ENCODE results near the gene KATNAL1.

KATNAL1 gene

DNA sequence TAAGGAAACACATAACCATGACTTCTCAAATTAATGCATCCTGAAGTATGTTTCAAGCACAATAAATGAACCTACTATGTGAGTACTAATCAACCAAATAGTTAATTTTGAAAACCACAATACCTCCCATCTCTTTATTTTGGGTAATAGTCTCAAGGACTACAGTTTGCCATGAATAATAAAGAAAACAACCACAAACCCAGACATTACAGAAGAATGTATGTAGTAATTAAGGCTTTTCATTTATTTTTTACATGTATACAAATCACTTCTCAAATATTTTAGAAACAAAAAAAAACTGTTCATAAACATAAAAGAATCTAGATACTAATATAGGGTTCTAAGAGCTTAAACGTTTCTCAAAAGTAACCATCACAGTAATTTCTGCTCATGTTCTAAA, 6.8 kb downstream of the KATNAL1 start:
- in situ Hi-C loops (cut with MboI; ENCODE audit: low sequenced_read_pairs, unreplicated experiment) = no loop called here
- TF ChIP-seq, protein P1, sequence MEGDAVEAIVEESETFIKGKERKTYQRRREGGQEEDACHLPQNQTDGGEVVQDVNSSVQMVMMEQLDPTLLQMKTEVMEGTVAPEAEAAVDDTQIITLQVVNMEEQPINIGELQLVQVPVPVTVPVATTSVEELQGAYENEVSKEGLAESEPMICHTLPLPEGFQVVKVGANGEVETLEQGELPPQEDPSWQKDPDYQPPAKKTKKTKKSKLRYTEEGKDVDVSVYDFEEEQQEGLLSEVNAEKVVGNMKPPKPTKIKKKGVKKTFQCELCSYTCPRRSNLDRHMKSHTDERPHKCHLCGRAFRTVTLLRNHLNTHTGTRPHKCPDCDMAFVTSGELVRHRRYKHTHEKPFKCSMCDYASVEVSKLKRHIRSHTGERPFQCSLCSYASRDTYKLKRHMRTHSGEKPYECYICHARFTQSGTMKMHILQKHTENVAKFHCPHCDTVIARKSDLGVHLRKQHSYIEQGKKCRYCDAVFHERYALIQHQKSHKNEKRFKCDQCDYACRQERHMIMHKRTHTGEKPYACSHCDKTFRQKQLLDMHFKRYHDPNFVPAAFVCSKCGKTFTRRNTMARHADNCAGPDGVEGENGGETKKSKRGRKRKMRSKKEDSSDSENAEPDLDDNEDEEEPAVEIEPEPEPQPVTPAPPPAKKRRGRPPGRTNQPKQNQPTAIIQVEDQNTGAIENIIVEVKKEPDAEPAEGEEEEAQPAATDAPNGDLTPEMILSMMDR (IDR thresholded peaks at IDR 0.05; ENCODE audit: borderline replicate concordance, control extremely low read depth, extremely low read depth, insufficient read depth, missing control alignments) = no peak
- DNase-seq (ENCODE audit: low spot score) = no peak

DNA sequence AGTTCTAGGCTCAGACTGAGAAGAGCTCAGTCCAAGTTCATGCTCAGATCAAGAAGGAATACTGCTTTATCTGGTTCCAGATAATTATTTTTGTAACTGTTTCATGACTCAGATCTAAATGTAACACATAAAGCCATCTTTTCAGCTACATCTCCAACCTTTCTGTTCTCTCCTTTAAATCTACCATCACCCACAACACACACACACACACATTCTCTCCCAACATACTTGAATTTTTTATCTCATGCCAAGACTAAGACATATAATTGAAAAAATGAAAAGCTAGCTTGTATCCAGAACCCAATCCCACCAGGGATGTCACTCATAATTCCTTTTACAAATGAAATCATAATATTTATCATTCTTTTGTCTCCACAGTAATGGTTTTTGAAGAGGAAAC, 7.6 kb downstream of the KATNAL1 start:
- in situ Hi-C loops (cut with MboI; ENCODE audit: low sequenced_read_pairs, unreplicated experiment) = no loop called here
- TF ChIP-seq, protein P1 (IDR thresholded peaks at IDR 0.05; ENCODE audit: borderline replicate concordance, control extremely low read depth, extremely low read depth, insufficient read depth, missing control alignments) = no peak
- DNase-seq (ENCODE audit: low spot score) = no peak

DNA sequence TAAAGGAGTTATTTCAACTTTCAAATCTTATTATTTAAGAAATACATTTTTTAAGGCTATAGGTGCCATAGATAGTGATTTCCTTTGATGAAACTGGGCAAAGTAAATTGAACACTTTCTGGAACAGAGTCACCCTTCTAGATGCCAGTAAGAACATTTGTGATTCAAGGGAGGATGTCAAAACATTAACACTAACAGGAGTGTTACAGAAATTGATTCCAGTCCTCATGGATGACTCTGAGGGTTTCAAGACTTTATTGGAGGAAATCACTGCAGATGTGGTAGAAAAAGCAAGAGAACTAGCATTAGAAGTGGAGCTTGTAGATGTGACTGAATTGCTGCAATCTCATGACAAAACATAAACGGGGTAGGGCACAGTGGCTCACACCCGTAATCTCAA, 12.2 kb downstream of the KATNAL1 start:
- TF ChIP-seq, protein P1 (IDR thresholded peaks at IDR 0.05; ENCODE audit: borderline replicate concordance, control extremely low read depth, extremely low read depth, insufficient read depth, missing control alignments) = no peak
- in situ Hi-C loops (cut with MboI; ENCODE audit: low sequenced_read_pairs, unreplicated experiment) = no loop called here
- DNase-seq (ENCODE audit: low spot score) = no peak

DNA sequence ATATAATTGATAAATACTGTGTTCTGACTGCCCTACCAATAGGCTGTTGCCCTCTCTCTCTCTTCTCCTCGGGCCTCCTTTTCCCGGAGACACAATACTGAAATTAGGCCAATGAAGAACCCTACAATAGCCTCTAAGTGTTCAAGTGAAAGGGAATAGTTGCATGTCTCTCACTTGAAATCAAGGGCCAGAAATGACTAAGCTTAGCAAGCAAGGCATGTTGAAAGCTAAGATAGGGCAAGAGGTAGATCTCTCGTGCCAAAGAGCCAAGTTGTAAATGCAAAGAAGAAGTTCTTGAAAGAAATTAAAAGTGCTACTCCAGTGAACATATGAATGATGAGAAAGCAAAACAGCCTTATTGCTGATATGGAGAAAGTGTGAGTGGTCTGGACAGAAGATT, 13.3 kb downstream of the KATNAL1 start:
- TF ChIP-seq, protein P1 (IDR thresholded peaks at IDR 0.05; ENCODE audit: borderline replicate concordance, control extremely low read depth, extremely low read depth, insufficient read depth, missing control alignments) = no peak
- no peak for DNase-seq (ENCODE audit: low spot score)
- in situ Hi-C loops (cut with MboI; ENCODE audit: low sequenced_read_pairs, unreplicated experiment) = no loop called here

DNA sequence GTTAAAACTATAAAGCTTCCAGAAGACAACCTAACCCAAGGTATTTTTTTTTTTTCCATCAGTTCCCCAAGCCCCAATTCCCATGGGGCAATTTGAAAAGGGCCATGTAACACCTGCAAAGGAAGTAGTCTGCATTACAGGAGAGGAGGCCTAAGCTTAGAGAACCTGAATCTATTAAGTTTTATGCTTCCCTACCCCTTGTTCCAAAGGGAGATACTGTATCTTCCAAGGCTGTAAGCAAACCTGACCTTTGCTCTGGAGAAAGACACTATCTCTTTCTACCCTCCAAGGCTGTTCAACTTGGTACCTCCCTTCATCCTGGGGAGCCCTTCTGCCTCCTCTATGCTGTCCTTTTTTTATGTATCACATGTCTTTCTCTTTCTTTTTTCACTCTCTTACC, 15.0 kb downstream of the KATNAL1 start:
- no peak for DNase-seq (ENCODE audit: low spot score)
- in situ Hi-C loops (cut with MboI; ENCODE audit: low sequenced_read_pairs, unreplicated experiment) = no loop called here
- TF ChIP-seq, protein P1 (IDR thresholded peaks at IDR 0.05; ENCODE audit: borderline replicate concordance, control extremely low read depth, extremely low read depth, insufficient read depth, missing control alignments) = no peak

DNA sequence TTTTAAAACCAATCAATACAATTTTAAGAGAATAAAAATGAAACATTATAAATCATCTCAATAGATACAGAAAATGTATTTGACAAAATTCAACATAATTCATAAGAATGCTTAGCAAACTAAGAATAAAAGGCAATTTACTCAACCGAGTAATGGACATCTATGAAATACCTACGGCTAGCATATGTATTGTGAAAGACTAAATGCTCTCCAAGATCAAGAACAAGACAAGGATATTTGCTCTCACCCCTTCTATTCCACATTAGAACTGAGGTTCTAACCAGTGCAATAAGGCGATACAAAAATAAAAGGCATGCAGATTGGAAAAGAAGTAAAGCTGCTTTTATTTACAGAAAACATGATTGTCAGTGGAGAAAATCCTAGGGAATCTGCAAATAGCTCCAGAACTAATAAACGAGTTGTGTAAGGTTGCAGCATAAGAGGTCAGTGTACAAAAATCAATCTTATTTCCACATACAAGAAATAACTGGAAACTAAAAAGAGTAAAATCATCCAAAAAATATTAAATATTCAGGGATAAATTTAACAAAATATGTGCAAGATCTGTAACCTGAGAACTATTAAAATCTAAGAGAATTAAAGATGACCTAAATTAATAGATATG, 16.4 kb downstream of the KATNAL1 start:
- DNase-seq (ENCODE audit: low spot score) = no peak
- TF ChIP-seq, protein P1 (IDR thresholded peaks at IDR 0.05; ENCODE audit: borderline replicate concordance, control extremely low read depth, extremely low read depth, insufficient read depth, missing control alignments) = no peak
- in situ Hi-C loops (cut with MboI; ENCODE audit: low sequenced_read_pairs, unreplicated experiment) = no loop called here

Data from GM13976 (cell line).